Measurements from ENCODE around the gene DRD2. TPM values are rescaled to one million over a fixed set of nuclear protein-coding genes. Genes with fewer than 3 reads are reported as not detected.

Gene DRD2
- total RNA-seq, 1 donor from 2014 or later: not detected

- H3K4me3 ChIP-seq (ENCODE audit: low read length in 3 of 3): no peak overlapping the region
- no peaks in the 10 kb centered on the region for H3K4me1 ChIP-seq (ENCODE audit: control insufficient read depth in 3 of 3, insufficient read depth in 3 of 3, low read length in 3 of 3)
- no peak overlapping the region for H3K9ac ChIP-seq (ENCODE audit: low read depth in 1 of 3, low read length in 3 of 3)
- peaks cover 15 to 25% (median 17%) of the 10 kb centered on the region in 3 donors for H3K36me3 ChIP-seq (ENCODE audit: control insufficient read depth in 3 of 3, insufficient read depth in 3 of 3, low read length in 3 of 3)
- H3K27me3 ChIP-seq (ENCODE audit: control insufficient read depth in 3 of 3, insufficient read depth in 3 of 3, low read length in 3 of 3): no peaks in the 10 kb centered on the region
- no peaks in the 10 kb centered on the region for H3K9me3 ChIP-seq (ENCODE audit: control insufficient read depth in 3 of 3, low read length in 3 of 3)
- no peak overlapping the region for H3K27ac ChIP-seq (ENCODE audit: low read depth, low read length)
Observed at GRCh38 chr11:113370634-113371033, 104.6 kb downstream of the DRD2 start.

- Histone ChIP-seq H3K9ac (ENCODE audit: low read depth in 1 of 3, low read length in 3 of 3) (no peak overlapping the region), H3K27me3 (ENCODE audit: control insufficient read depth in 3 of 3, insufficient read depth in 3 of 3, low read length in 3 of 3) (no peaks in the 10 kb centered on the region), H3K4me1 (ENCODE audit: control insufficient read depth in 3 of 3, insufficient read depth in 3 of 3, low read length in 3 of 3) (no peaks in the 10 kb centered on the region), H3K27ac (ENCODE audit: low read depth, low read length) (no peak overlapping the region), H3K36me3 (ENCODE audit: control insufficient read depth in 3 of 3, insufficient read depth in 3 of 3, low read length in 3 of 3) (peaks cover 21 to 37% (median 29%) of the 10 kb centered on the region in 3 donors), H3K9me3 (ENCODE audit: control insufficient read depth in 3 of 3, low read length in 3 of 3) (no peaks in the 10 kb centered on the region), H3K4me3 (ENCODE audit: low read length in 3 of 3) (no peak overlapping the region)
Observed at GRCh38 chr11:113369411-113369810, 105.8 kb downstream of the DRD2 start.

- Histone ChIP-seq H3K4me1 (ENCODE audit: control insufficient read depth in 3 of 3, insufficient read depth in 3 of 3, low read length in 3 of 3) (no peaks in the 10 kb centered on the region), H3K27me3 (ENCODE audit: control insufficient read depth in 3 of 3, insufficient read depth in 3 of 3, low read length in 3 of 3) (no peaks in the 10 kb centered on the region), H3K4me3 (ENCODE audit: low read length in 3 of 3) (no peak overlapping the region), H3K9me3 (ENCODE audit: control insufficient read depth in 3 of 3, low read length in 3 of 3) (no peaks in the 10 kb centered on the region), H3K9ac (ENCODE audit: low read depth in 1 of 3, low read length in 3 of 3) (no peak overlapping the region), H3K36me3 (ENCODE audit: control insufficient read depth in 3 of 3, insufficient read depth in 3 of 3, low read length in 3 of 3) (peaks cover 41 to 59% (median 49%) of the 10 kb centered on the region in 3 donors), H3K27ac (ENCODE audit: low read depth, low read length) (no peak overlapping the region)
Observed at GRCh38 chr11:113365895-113366294, 109.3 kb downstream of the DRD2 start.

DNA sequence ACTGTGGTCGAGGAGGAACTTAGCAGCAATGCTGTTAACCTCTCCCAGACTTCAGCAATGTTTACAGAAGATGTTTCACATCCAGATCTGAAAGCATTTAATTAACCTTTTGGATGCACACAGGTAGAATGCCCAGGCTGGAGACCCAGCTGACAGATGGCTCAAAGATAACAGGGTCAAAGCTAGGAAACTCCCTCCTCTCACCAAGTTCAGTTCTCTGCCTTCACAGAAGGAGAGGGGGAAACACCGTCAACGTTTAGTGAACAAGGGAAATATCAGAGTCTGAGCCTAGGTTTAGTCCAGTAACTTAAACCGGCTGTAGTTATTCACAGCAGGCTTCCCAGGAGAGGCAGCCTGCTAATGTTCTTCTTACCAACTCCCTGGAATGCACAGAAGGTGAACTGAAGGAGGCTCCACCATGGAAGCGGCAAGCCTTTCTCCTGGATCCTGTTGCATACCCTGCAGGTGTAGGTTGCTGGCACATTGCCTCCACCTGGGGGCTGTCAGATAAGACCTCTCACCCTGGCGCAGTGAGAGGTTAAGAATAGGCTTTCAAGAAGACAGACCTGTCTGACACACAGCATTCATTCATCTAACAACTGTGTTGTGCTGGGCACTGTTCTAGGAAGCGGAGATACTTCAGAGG, 111.1 kb downstream of the DRD2 start:
- H3K27me3 ChIP-seq (ENCODE audit: control insufficient read depth in 3 of 3, insufficient read depth in 3 of 3, low read length in 3 of 3): no peaks in the 10 kb centered on the region
- H3K4me1 ChIP-seq (ENCODE audit: control insufficient read depth in 3 of 3, insufficient read depth in 3 of 3, low read length in 3 of 3): no peaks in the 10 kb centered on the region
- peaks cover 49 to 64% (median 58%) of the 10 kb centered on the region in 3 donors for H3K36me3 ChIP-seq (ENCODE audit: control insufficient read depth in 3 of 3, insufficient read depth in 3 of 3, low read length in 3 of 3)
- no peak overlapping the region for H3K4me3 ChIP-seq (ENCODE audit: low read length in 3 of 3)
- no peak overlapping the region for H3K27ac ChIP-seq (ENCODE audit: low read depth, low read length)
- no peak overlapping the region for H3K9ac ChIP-seq (ENCODE audit: low read depth in 1 of 3, low read length in 3 of 3)
- no peaks in the 10 kb centered on the region for H3K9me3 ChIP-seq (ENCODE audit: control insufficient read depth in 3 of 3, low read length in 3 of 3)

- Histone ChIP-seq H3K36me3 (ENCODE audit: control insufficient read depth in 3 of 3, insufficient read depth in 3 of 3, low read length in 3 of 3) (peaks cover 48 to 70% (median 64%) of the 10 kb centered on the region in 3 donors), H3K9me3 (ENCODE audit: control insufficient read depth in 3 of 3, low read length in 3 of 3) (no peaks in the 10 kb centered on the region)
Observed at GRCh38 chr11:113363406-113363805, 111.8 kb downstream of the DRD2 start.

More at GRCh38 chr11:113363406-113363805, 111.8 kb downstream of the DRD2 start:
- Histone ChIP-seq H3K4me3 (ENCODE audit: low read length in 3 of 3) (no peak overlapping the region), H3K27ac (ENCODE audit: low read depth, low read length) (no peak overlapping the region), H3K27me3 (ENCODE audit: control insufficient read depth in 3 of 3, insufficient read depth in 3 of 3, low read length in 3 of 3) (no peaks in the 10 kb centered on the region), H3K9ac (ENCODE audit: low read depth in 1 of 3, low read length in 3 of 3) (no peak overlapping the region), H3K4me1 (ENCODE audit: control insufficient read depth in 3 of 3, insufficient read depth in 3 of 3, low read length in 3 of 3) (no peaks in the 10 kb centered on the region)

Small RNAs within 50 kb of the gene (small RNA-seq; reads per million reads assigned to genes)
- not detected for gene MIR4301

Other genes starting within 250 kb of the DRD2 start
- 10.4 TPM for gene TTC12, start 160.8 kb downstream of the DRD2 start, total RNA-seq
- not detected for gene ANKK1, start 87.6 kb downstream of the DRD2 start, total RNA-seq
- gene TMPRSS5, start 230.9 kb upstream of the DRD2 start, total RNA-seq: 2.1 TPM

All from skeletal muscle tissue (tissue), 5 donors.